ENCODE data around the gene PTCD2.

PTCD2 gene

GRCh38 chr5:72337159-72337558 lies 17.0 kb downstream of the PTCD2 start:
- TF ChIP-seq, protein P1, sequence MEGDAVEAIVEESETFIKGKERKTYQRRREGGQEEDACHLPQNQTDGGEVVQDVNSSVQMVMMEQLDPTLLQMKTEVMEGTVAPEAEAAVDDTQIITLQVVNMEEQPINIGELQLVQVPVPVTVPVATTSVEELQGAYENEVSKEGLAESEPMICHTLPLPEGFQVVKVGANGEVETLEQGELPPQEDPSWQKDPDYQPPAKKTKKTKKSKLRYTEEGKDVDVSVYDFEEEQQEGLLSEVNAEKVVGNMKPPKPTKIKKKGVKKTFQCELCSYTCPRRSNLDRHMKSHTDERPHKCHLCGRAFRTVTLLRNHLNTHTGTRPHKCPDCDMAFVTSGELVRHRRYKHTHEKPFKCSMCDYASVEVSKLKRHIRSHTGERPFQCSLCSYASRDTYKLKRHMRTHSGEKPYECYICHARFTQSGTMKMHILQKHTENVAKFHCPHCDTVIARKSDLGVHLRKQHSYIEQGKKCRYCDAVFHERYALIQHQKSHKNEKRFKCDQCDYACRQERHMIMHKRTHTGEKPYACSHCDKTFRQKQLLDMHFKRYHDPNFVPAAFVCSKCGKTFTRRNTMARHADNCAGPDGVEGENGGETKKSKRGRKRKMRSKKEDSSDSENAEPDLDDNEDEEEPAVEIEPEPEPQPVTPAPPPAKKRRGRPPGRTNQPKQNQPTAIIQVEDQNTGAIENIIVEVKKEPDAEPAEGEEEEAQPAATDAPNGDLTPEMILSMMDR (IDR thresholded peaks at IDR 0.05; ENCODE audit: insufficient read depth, low read depth, low read length, missing control alignments) = no peak
- no peak for DNase-seq (ENCODE audit: low read depth)
- no peak overlapping the region for H3K4me3 ChIP-seq (ENCODE audit: low read length)

- no peak for DNase-seq (ENCODE audit: low read depth)
- no peak overlapping the region for H3K4me3 ChIP-seq (ENCODE audit: low read length)
- TF ChIP-seq, protein P1 (IDR thresholded peaks at IDR 0.05; ENCODE audit: insufficient read depth, low read depth, low read length, missing control alignments) = no peak
Observed at GRCh38 chr5:72338689-72339209, 18.6 kb downstream of the PTCD2 start.

- DNase-seq (ENCODE audit: low read depth) = no peak
- H3K4me3 ChIP-seq (ENCODE audit: low read length) = no peak overlapping the region
- TF ChIP-seq, protein P1 (IDR thresholded peaks at IDR 0.05; ENCODE audit: insufficient read depth, low read depth, low read length, missing control alignments) = no peak
Observed at GRCh38 chr5:72346398-72346797, 26.2 kb downstream of the PTCD2 start.

DNA sequence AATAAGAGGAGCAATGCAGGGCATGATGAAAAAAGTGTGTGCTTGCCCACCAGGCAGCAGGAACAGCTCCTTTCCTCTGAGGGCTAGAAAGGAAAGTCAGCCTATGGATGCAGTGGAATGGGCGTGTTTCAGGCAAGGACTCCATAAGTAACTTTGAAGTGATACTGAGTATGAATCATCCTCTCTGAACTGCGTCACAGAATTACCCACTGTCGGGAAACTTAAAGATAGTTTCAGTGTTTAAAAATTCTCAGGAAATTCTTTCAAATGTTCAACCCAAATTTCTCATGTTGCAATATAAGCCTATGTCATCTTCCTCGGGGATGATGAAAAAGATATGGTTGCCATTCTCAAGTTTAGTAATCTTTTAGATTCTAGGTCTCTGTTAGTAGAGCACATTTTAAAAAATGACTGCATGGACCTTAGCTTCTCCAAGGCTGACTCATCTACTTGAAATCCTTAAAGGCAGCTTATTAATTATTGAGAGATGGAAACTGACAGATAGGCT lies 27.7 kb downstream of the PTCD2 start:
- no peak overlapping the region for H3K4me3 ChIP-seq (ENCODE audit: low read length)
- peak; percentile 89 for DNase-seq (ENCODE audit: low read depth)
- TF ChIP-seq, protein P1 (IDR thresholded peaks at IDR 0.05; ENCODE audit: insufficient read depth, low read depth, low read length, missing control alignments) = no peak

GRCh38 chr5:72351376-72351775 lies 31.2 kb downstream of the PTCD2 start:
- DNase-seq (ENCODE audit: low read depth) = peak; percentile 29
- TF ChIP-seq, protein P1 (IDR thresholded peaks at IDR 0.05; ENCODE audit: insufficient read depth, low read depth, low read length, missing control alignments) = no peak
- H3K4me3 ChIP-seq (ENCODE audit: low read length) = no peak overlapping the region

GRCh38 chr5:72352616-72353015 lies 32.4 kb downstream of the PTCD2 start:
- no peak for DNase-seq (ENCODE audit: low read depth)
- TF ChIP-seq, protein P1 (IDR thresholded peaks at IDR 0.05; ENCODE audit: insufficient read depth, low read depth, low read length, missing control alignments) = no peak
- no peak overlapping the region for H3K4me3 ChIP-seq (ENCODE audit: low read length)

- no peak overlapping the region for H3K4me3 ChIP-seq (ENCODE audit: low read length)
- TF ChIP-seq, protein P1 (IDR thresholded peaks at IDR 0.05; ENCODE audit: insufficient read depth, low read depth, low read length, missing control alignments) = no peak
- no peak for DNase-seq (ENCODE audit: low read depth)
Observed at GRCh38 chr5:72353046-72353445, 32.9 kb downstream of the PTCD2 start.
